NCI-H1417 treated with DMSO at 0.1 percent for 48 hours (cell line): ENCODE data around the gene PSMB2.
"Not testable (repeated sequence)": the region's sequence is repeated elsewhere in the genome, so short reads cannot be mapped to it uniquely, and the experiment has no call there.

ENCODE experiments used
- DNase-seq: peaks from one replicate; lab custom pipeline; 2025; lab: John Stamatoyannopoulos, UW

The PSMB2 gene

DNA sequence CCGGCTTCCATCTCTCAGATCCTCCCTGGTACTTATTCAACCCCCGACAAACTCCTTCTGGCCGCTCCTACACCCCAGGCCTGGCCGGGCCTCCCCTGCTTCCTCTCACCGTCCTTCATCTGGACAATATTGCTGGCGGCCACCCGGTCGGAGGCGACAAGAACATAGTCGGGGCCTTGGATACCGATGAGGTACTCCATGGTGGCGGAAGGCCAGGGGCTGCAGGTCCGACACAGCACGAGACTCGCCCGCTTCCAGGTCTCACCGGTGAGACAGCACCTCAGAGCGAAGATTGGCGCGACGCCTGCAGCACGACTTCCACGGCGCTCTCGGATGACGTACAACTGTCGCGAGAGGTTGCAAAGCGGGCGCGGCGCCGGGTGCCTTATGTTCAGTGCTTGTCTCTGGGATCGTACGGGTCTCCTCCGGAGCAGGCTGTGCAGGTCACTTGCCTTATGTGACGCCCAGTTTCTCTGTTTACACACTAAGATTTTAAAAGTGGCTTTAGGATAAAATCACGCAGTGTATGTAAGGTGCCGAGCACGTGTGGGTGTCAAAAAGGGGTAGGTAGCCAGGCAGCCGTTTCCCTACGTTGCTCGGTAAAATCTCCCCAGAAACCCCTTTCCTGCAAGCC is at the start of gene PSMB2:
Gene PSMB2 (minus strand): TSS at position 294 of the 634 bp plus-strand sequence. CDS start 94 bp downstream, at position 200.
- peak; percentile 75 for DNase-seq

DNA sequence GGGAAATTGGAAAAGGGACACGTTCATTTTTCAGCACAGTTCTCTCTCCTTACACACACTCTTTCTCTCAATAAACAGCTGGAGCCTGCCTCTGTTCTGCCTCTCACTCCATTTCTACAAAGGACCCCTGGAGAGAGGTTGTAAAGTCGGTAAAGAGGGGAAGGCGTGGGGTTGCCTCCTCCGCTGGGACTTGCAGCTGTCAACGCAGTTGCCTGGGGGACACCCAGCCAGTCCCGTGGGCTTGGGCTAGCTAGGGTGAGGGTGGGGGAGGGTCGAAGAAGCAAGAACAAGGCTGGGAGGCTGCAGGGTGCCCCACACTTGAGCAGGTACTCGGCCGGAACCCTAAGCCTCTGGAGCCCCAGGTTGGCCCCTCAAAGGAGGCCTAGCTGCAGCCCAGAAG is 49.8 kb upstream of the PSMB2 start:
- DNase-seq, result peak; percentile 48

DNA sequence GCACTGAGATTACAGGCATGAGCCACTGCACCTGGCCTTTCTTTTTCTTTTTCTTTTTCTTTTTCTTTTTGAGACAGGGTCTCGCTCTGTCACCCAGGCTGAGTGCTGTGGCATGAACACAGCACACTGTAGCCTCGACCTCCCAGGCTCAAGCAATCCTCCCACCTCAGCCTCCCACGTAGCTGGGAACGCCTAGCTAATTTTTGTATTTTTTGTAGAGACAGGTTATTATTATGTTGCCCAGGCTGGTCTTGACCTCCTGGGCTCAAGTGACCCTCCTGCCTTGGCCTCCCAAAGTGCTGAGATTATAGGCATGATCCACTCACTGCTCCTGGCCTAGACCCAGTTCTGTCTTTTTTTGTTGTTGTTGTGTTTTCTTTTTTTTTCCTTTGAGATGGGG is 48.8 kb upstream of the PSMB2 start:
- not testable (repeated sequence) for DNase-seq

DNA sequence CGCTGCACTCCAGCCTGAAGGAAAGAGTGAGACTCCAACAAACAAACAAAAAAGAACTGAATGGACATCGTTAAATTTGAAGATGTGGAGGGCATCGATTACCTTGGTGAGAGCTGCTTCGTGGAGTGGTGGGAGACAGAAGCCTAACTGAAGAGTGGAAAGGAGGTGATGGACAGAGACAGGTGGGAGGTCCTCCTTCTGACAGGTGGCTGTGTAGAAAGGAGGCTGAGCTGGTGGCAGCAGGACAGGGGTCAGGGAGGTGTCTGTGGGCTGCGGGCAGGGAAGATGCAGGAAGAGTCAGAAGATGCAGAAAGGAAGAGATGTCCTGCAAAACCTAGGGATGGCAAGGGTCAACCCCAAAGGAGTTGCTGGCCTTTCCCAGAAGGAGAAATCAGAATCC is 46.8 kb upstream of the PSMB2 start:
- no peak for DNase-seq

- no peak for DNase-seq
Measured at GRCh38 chr1:35683012-35683411, 41.7 kb upstream of the PSMB2 start.

DNA sequence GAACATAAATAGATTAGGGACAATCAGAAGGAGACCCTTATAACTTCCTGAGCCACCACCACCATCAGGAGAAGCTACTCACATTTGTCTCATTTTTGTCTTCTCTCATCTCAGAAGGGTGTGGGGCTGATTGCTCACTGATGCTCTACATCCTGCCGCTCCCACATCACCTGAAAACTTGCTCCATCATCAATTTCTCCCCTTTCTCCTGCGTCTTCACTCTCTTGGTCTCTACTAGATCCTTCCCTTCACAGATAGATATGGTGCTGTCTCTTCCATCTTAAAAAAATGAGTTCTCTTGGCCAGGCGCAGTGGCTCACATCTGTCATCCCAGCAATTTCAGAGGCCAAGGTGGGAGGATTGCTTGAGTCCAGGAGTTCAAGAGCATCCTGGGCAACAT is 38.9 kb upstream of the PSMB2 start:
- DNase-seq, result no peak

DNA sequence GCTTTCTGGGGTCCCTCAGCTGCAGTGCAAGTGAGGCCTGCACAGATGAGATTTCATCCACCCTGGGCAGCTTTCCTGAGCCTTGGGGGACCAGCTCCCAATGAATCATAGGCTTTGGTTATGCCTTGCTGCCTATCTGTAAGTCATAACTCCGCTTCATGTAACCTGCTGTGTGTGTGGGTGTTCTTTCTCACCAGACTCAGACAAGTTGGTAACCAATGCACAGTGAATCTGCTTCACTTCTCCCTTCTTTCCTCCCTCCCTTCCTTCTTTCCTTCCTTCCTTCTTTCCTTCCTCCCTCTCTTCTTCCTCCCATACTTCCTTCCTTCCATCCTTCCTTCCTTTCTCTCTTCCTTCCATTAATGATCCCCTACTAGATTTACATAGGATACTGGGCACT is 34.4 kb upstream of the PSMB2 start:
- no peak for DNase-seq

- DNase-seq, result no peak
Measured at GRCh38 chr1:35674111-35674510, 32.8 kb upstream of the PSMB2 start.

- no peak for DNase-seq
Measured at GRCh38 chr1:35672116-35672515, 30.8 kb upstream of the PSMB2 start.

- no peak for DNase-seq
Measured at GRCh38 chr1:35668506-35668905, 27.2 kb upstream of the PSMB2 start.

GRCh38 chr1:35666916-35667315 is 25.6 kb upstream of the PSMB2 start:
- DNase-seq, result no peak

DNA sequence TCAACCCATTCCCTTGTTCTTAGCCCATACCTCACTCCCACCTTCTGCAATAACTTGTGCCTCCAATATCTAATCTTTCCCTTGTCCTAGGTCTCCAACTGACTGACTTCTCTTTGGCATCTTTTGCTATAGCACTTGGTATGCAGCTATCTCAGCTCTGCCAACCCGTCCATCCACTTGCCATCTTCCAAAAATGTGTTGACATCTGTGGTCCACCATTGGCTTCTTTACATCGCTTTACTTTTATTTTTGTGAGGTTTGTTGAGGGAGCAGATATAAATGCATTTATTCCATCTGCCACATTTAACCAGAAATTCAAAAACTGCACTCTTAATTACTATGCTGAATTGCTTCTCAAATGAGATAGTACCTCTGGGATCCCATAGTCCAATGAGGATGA is 24.9 kb upstream of the PSMB2 start:
- DNase-seq, result no peak

DNA sequence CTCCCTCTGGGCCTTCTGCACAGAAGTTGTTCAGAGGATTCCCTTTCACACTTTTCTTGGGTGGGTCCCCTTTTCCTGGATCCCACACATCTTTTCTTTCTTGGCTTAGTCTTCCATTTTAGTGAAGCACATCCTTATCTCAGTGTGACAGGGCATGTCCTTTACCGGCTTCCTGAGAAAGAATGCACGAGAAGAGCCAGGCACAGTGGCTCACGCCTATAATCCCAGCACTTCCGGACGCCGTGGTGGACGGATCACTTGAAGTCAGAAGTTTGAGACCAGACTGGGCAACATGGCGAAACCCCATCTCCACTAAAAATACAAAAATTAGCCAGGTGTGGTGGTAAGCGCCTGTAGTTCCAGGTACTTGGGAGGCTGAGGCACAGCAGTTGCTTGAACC is 22.1 kb upstream of the PSMB2 start:
- no peak for DNase-seq

- DNase-seq, result no peak
Measured at GRCh38 chr1:35661474-35661795, 20.1 kb upstream of the PSMB2 start.

- DNase-seq, result no peak
Measured at GRCh38 chr1:35660581-35661473, 19.5 kb upstream of the PSMB2 start.

DNA sequence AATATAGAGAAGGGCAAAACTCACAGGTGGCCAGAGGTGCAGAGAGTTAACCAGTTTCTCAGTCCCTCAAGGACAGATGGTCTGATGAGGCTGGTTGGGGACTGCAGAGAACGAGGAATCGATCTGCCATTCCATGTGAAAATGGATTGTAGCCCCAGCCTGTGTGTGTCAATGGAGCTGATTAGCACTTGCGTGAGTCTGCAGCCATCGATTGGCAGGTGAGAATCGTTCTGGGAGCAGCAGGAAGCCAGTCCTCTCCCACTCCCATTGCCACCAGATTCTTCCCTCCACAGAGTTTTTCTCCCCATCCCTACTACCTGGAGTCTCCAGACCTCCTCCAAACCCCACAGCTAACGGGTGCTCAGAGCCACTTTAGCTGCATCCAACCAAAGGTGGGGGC is 18.3 kb upstream of the PSMB2 start:
- no peak for DNase-seq

DNA sequence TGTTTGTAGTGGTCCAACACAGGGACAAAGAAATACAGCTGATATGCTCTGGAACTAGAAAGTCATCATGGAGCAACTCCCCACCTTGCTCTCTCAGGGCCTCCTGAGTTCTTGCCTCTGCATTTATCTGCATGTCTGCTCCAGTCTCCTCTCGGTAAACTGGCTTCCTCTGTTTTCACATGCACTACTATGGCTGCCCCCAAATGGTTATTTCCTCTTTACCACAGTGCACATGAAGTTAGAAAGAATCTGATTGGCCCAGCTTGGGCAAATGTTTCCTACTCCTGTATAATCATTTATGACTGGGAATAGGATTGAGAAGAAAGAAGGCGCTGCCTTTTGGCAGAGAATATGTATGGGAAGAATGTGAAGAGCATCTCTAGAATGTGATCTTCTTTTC is 16.5 kb upstream of the PSMB2 start:
- no peak for DNase-seq

- no peak for DNase-seq
Measured at GRCh38 chr1:35656863-35657232, 15.5 kb upstream of the PSMB2 start.

DNA sequence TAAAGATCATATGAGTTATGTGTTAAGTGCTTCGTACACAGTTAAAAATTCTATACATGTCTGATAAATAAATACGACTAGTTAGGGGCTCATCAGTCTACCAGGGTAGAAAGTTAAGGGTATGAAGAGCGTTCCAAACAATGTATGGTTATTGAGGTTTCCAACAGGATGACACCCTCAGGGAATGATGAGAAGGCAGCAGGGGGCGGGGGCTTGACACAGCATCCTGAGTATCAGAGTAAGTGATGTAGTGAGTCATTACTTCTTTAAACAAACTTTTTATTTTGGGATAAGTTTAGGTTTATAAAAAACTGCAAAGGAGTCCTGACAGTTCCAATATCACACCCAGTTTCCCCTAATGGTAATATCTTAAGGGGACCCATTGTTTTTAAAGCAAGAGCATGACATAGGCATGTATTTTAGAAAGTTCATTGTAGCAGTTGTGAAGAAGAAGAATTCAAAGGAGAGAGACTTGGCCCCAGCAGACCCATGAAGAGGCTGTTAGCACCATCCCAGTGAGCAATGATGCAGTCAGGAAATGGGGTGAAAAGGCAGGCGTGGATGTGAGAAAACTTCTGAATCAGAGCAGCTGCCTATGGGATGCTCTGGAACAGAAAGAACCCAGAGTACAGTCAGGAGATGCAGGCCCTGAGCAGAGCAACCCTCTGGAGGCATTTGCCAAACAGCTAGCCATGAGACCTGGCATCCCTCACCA is 15.0 kb upstream of the PSMB2 start:
- no peak for DNase-seq

- DNase-seq, result no peak
Measured at GRCh38 chr1:35655196-35655595, 13.9 kb upstream of the PSMB2 start.

GRCh38 chr1:35650416-35650815 is 9.1 kb upstream of the PSMB2 start:
- no peak for DNase-seq

DNA sequence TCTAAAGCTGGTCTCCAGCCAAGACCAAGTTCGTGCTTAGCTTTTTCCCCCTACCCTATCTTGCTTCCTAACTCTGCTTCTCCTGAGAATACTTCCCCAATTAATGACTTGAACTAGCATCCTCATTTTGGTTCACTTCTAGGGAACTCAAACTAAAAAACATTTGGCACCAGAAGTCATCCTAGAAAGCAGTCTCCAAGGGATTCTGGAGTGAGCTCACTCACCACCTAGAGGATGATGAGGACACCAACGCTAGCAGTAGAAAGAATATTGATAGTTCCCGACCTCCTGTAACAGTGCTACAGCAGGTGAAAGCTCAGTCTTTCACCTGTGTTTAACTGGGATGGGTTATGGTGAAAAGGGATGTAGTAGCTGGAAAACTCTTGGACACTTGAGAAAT is 4.7 kb upstream of the PSMB2 start:
- no peak for DNase-seq

GRCh38 chr1:35644204-35644603 is 2.9 kb upstream of the PSMB2 start:
- no peak for DNase-seq
